HEK293 (cell line): ENCODE measurements around the gene KIF5A.
"Not testable (repeated sequence)": the region's sequence is repeated elsewhere in the genome, so short reads cannot be mapped to it uniquely, and the experiment has no call there.

Experiments
- CTCF ChIA-PET: fragments of 350-600 bp; formaldehyde crosslinking; extraction: SDS; loops from one replicate; lab custom pipeline; 2021; ENCODE audit warnings: antibody characterized with exemption; lab: Yijun Ruan, JAX
- POLR2A ChIA-PET: fragments of 300-600 bp; formaldehyde crosslinking; extraction: SDS; loops from one replicate; lab custom pipeline; 2020; ENCODE audit warnings: antibody characterized with exemption, inconsistent platforms; lab: Yijun Ruan, JAX
- H3K27ac ChIP-seq: fragments of 200-500 bp; sonication (Bioruptor generic); 2 replicates; pipeline ENCODE4 v1.5.1; 2014; ENCODE audit warnings: low read depth, low read length, control low read depth, inconsistent platforms; ENCODE audit errors: extremely low read depth
- H3K36me3 ChIP-seq, 2 experiments: fragments of 200-500 bp in 1 of 2; sonication (Bioruptor generic) in 1 of 2; 1 replicate in 1 of 2; 2 replicates in 1 of 2; pipeline ENCODE4 v1.5.1; 2014 to 2017; ENCODE audit warnings: inconsistent platforms in 2 of 2, low read length in 2 of 2; ENCODE audit not compliant: control insufficient read depth in 2 of 2, insufficient read depth in 1 of 2
- H3K4me1 ChIP-seq: fragments of 200-500 bp; sonication (Bioruptor generic); 2 replicates; pipeline ENCODE4 v1.5.1; 2014; ENCODE audit warnings: mild to moderate bottlenecking, low read length, inconsistent platforms; ENCODE audit not compliant: control insufficient read depth, insufficient read depth
- H3K4me3 ChIP-seq: 2 replicates; pipeline ENCODE4 v1.5.1; 2011; ENCODE audit warnings: low read depth, mild to moderate bottlenecking, control low read depth, low read length, moderate library complexity
- H3K9me3 ChIP-seq: fragments of 200-500 bp; sonication (Bioruptor generic); 2 replicates; pipeline ENCODE4 v1.5.1; 2014; ENCODE audit warnings: low read depth, low read length, inconsistent platforms; ENCODE audit not compliant: control insufficient read depth, insufficient read depth
- IKZF3 ChIP-seq: fragments of 450-650 bp; IDR thresholded peaks from 2 replicates; pipeline ENCODE4 v1.5.0; 2018; ENCODE audit warnings: missing biosample characterization, mild to moderate bottlenecking, missing genetic modification characterization, moderate library complexity
- KLF10 ChIP-seq: fragments of 450-650 bp; IDR thresholded peaks from 2 replicates; pipeline ENCODE4 v1.5.1; 2018; ENCODE audit warnings: missing biosample characterization, mild to moderate bottlenecking, missing genetic modification characterization
- SP7 ChIP-seq: fragments of 450-650 bp; formaldehyde crosslinking; IDR thresholded peaks from 2 replicates; pipeline ENCODE4 v1.5.1; 2016; ENCODE audit warnings: missing biosample characterization, missing genetic modification characterization
- ZEB2 ChIP-seq: fragments of 450-650 bp; formaldehyde crosslinking; IDR thresholded peaks from 2 replicates; pipeline ENCODE4 v1.5.1; 2016; ENCODE audit warnings: missing biosample characterization, missing genetic modification characterization
- ZFHX2 ChIP-seq: fragments of 450-650 bp; formaldehyde crosslinking; conservative IDR thresholded peaks from 2 replicates; pipeline ENCODE4 v1.5.1; 2016; ENCODE audit warnings: missing biosample characterization, missing genetic modification characterization
- ZNF157 ChIP-seq: fragments of 450-650 bp; formaldehyde crosslinking; IDR thresholded peaks from 2 replicates; pipeline ENCODE4 v1.5.1; 2016; ENCODE audit warnings: missing biosample characterization, missing genetic modification characterization
- ZNF175 ChIP-seq: fragments of 450-650 bp; formaldehyde crosslinking; IDR thresholded peaks from 2 replicates; pipeline ENCODE4 v1.5.1; 2016; ENCODE audit warnings: missing biosample characterization, missing genetic modification characterization
- ZNF184 ChIP-seq: fragments of 450-650 bp; IDR thresholded peaks from 2 replicates; pipeline ENCODE4 v1.5.1; 2018; ENCODE audit warnings: missing biosample characterization, mild to moderate bottlenecking, missing genetic modification characterization
- ZNF23 ChIP-seq: fragments of 450-650 bp; formaldehyde crosslinking; IDR thresholded peaks from 2 replicates; pipeline ENCODE4 v1.5.1; 2016; ENCODE audit warnings: missing biosample characterization, missing genetic modification characterization, borderline replicate concordance
- ZNF394 ChIP-seq: fragments of 450-650 bp; formaldehyde crosslinking; IDR thresholded peaks from 2 replicates; pipeline ENCODE4 v1.5.1; 2016; ENCODE audit warnings: missing biosample characterization, missing genetic modification characterization, mild to moderate bottlenecking, moderate library complexity, borderline replicate concordance
- ZNF558 ChIP-seq: fragments of 450-650 bp; formaldehyde crosslinking; IDR thresholded peaks from 2 replicates; pipeline ENCODE4 v1.5.1; 2016; ENCODE audit warnings: missing biosample characterization, missing genetic modification characterization
- ZNF596 ChIP-seq: fragments of 450-650 bp; IDR thresholded peaks from 2 replicates; pipeline ENCODE4 v1.5.0; 2018; ENCODE audit warnings: missing biosample characterization, mild to moderate bottlenecking, missing genetic modification characterization, moderate library complexity
- ZNF792 ChIP-seq: fragments of 450-650 bp; formaldehyde crosslinking; IDR thresholded peaks from 2 replicates; pipeline ENCODE4 v1.5.1; 2016; ENCODE audit warnings: missing biosample characterization, missing genetic modification characterization
- ZNF830 ChIP-seq: fragments of 450-650 bp; IDR thresholded peaks from 2 replicates; pipeline ENCODE4 v1.5.0; 2018; ENCODE audit warnings: missing biosample characterization, missing genetic modification characterization, low read depth, mild to moderate bottlenecking, moderate library complexity
- TF ChIP-seq, protein P1 (sequence below): fragments of 450-650 bp; formaldehyde crosslinking; IDR thresholded peaks from 2 replicates; pipeline ENCODE4; 2016; ENCODE audit warnings: missing biosample characterization, missing genetic modification characterization
- TF ChIP-seq, protein P2 (sequence below): fragments of 450-650 bp; formaldehyde crosslinking; IDR thresholded peaks from 2 replicates; pipeline ENCODE4 v1.5.1; 2017; ENCODE audit warnings: missing biosample characterization, missing genetic modification characterization
- TF ChIP-seq, protein P3 (sequence below): fragments of 450-650 bp; formaldehyde crosslinking; IDR thresholded peaks from 2 replicates; pipeline ENCODE4 v1.5.1; 2016; ENCODE audit warnings: missing biosample characterization, missing genetic modification characterization
- TF ChIP-seq, protein P4 (sequence below): fragments of 450-650 bp; formaldehyde crosslinking; IDR thresholded peaks from 2 replicates; pipeline ENCODE4 v1.5.1; 2016; ENCODE audit warnings: missing biosample characterization, missing genetic modification characterization
- TF ChIP-seq, protein P5 (sequence below): fragments of 450-650 bp; formaldehyde crosslinking; IDR thresholded peaks from 2 replicates; pipeline ENCODE4 v1.5.1; 2016; ENCODE audit warnings: missing biosample characterization, missing genetic modification characterization
- TF ChIP-seq, protein P6 (sequence below): fragments of 450-650 bp; formaldehyde crosslinking; IDR thresholded peaks from 2 replicates; pipeline ENCODE4 v1.5.1; 2016; ENCODE audit warnings: missing biosample characterization, missing genetic modification characterization

KIF5A gene

DNA sequence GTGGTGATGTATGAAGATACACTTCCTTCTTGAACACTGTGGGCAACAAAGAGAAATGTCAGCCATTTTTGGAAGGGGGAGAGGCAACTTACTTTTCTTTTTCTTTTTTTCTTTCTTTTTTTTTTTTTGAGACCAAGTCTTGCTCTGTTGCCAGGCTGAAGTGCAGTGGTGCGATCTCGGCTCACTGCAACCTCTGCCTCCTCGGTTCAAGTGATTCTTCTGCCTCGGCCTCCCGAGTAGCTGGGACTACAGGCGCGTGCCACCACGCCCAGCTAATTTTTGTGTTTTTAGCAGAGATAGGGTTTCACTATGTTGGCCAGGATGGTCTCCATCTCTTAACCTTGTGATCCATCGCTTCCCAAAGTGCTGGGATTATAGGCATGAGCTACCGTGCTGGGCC lies 32.1 kb upstream of the KIF5A start:
- H3K27ac ChIP-seq, H3K4me3 ChIP-seq: not testable (repeated sequence)

DNA sequence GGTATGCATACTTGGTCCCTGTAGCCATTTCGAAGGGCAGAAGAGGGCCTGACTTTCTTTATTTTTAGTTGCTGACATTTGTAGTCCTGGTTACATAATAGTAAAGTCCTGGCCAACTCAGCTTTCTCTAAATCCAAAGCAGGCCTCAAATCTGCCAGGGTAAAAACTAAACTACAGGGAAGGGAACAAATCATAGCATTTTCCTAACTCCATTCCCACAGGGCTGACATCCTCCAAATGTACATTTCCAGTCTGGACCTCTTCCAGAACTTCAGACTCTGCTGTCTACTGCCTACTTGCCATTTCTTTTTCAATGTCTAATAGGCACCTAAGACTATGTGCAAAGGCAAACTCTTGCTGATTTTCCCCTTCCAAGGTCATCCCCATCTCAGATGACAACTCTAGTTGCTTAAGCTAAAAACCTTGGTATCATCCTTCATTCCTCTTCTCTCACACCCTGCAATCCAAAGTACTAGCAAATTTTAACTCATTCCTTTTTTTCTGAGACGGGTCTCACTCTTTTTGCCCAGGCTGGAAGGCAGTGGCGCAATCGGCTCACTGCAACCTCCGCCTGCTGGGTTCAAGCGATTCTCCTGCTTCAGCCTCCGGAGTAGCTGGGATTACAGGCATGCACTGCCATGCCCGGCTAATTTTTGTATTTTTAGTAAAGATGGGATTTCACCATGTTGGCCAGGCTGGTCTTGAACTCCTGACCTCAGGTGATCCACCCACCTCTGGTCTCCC lies 31.5 kb upstream of the KIF5A start:
- peaks cover 29 to 58% of the 10 kb centered on the region in 2 experiments for H3K36me3 ChIP-seq
- CTCF ChIA-PET: interaction anchor here (0.6 to 1.6 kb wide), 3 partner anchors 19 to 66 kb away, joined by 3 to 5 read pairs (median 4); partner anchors contain the start of gene GLI1
- no peak for TF ChIP-seq SP7 (tag by site-specific recombination)
- TF ChIP-seq, protein P1, sequence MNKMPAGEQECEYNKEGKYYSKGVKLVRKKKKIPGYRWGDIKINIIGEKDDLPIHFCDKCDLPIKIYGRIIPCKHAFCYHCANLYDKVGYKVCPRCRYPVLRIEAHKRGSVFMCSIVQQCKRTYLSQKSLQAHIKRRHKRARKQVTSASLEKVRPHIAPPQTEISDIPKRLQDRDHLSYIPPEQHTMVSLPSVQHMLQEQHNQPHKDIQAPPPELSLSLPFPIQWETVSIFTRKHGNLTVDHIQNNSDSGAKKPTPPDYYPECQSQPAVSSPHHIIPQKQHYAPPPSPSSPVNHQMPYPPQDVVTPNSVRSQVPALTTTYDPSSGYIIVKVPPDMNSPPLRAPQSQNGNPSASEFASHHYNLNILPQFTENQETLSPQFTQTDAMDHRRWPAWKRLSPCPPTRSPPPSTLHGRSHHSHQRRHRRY (tag by site-specific recombination): no peak
- no peak for TF ChIP-seq ZNF596
- no peak for TF ChIP-seq ZNF23 (tag by site-specific recombination)
- TF ChIP-seq, protein P2, sequence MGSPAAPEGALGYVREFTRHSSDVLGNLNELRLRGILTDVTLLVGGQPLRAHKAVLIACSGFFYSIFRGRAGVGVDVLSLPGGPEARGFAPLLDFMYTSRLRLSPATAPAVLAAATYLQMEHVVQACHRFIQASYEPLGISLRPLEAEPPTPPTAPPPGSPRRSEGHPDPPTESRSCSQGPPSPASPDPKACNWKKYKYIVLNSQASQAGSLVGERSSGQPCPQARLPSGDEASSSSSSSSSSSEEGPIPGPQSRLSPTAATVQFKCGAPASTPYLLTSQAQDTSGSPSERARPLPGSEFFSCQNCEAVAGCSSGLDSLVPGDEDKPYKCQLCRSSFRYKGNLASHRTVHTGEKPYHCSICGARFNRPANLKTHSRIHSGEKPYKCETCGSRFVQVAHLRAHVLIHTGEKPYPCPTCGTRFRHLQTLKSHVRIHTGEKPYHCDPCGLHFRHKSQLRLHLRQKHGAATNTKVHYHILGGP (tag by site-specific recombination): no peak
- TF ChIP-seq, protein P3, sequence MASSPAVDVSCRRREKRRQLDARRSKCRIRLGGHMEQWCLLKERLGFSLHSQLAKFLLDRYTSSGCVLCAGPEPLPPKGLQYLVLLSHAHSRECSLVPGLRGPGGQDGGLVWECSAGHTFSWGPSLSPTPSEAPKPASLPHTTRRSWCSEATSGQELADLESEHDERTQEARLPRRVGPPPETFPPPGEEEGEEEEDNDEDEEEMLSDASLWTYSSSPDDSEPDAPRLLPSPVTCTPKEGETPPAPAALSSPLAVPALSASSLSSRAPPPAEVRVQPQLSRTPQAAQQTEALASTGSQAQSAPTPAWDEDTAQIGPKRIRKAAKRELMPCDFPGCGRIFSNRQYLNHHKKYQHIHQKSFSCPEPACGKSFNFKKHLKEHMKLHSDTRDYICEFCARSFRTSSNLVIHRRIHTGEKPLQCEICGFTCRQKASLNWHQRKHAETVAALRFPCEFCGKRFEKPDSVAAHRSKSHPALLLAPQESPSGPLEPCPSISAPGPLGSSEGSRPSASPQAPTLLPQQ (tag by site-specific recombination): no peak
- no peak for TF ChIP-seq ZNF792 (tag by site-specific recombination)
- no peak for TF ChIP-seq KLF10 (tag by site-specific recombination)
- TF ChIP-seq, protein P4, sequence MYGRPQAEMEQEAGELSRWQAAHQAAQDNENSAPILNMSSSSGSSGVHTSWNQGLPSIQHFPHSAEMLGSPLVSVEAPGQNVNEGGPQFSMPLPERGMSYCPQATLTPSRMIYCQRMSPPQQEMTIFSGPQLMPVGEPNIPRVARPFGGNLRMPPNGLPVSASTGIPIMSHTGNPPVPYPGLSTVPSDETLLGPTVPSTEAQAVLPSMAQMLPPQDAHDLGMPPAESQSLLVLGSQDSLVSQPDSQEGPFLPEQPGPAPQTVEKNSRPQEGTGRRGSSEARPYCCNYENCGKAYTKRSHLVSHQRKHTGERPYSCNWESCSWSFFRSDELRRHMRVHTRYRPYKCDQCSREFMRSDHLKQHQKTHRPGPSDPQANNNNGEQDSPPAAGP (tag by site-specific recombination): no peak
- no peak for TF ChIP-seq ZNF830 (tag by site-specific recombination)
- no peak for TF ChIP-seq ZNF184 (tag by site-specific recombination)
- 0 out of 2 replicates have a peak, but pooled peaks have one; percentile 7 for TF ChIP-seq ZFHX2
- TF ChIP-seq IKZF3: 0 out of 2 replicates have a peak, but pooled peaks have one; percentile 29
- TF ChIP-seq ZEB2 (tag by site-specific recombination): no peak
- TF ChIP-seq, protein P5, sequence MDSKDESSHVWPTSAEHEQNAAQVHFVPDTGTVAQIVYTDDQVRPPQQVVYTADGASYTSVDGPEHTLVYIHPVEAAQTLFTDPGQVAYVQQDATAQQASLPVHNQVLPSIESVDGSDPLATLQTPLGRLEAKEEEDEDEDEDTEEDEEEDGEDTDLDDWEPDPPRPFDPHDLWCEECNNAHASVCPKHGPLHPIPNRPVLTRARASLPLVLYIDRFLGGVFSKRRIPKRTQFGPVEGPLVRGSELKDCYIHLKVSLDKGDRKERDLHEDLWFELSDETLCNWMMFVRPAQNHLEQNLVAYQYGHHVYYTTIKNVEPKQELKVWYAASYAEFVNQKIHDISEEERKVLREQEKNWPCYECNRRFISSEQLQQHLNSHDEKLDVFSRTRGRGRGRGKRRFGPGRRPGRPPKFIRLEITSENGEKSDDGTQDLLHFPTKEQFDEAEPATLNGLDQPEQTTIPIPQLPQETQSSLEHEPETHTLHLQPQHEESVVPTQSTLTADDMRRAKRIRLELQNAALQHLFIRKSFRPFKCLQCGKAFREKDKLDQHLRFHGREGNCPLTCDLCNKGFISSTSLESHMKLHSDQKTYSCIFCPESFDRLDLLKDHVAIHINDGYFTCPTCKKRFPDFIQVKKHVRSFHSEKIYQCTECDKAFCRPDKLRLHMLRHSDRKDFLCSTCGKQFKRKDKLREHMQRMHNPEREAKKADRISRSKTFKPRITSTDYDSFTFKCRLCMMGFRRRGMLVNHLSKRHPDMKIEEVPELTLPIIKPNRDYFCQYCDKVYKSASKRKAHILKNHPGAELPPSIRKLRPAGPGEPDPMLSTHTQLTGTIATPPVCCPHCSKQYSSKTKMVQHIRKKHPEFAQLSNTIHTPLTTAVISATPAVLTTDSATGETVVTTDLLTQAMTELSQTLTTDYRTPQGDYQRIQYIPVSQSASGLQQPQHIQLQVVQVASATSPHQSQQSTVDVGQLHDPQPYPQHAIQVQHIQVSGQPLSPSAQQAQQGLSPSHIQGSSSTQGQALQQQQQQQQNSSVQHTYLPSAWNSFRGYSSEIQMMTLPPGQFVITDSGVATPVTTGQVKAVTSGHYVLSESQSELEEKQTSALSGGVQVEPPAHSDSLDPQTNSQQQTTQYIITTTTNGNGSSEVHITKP: 0 out of 2 replicates have a peak, but pooled peaks have one; percentile 9
- TF ChIP-seq ZNF157 (tag by site-specific recombination): no peak
- peak; percentile 65; the same call in 1 of the 2 replicates for TF ChIP-seq ZNF394 (tag by site-specific recombination)
- TF ChIP-seq ZNF558 (tag by site-specific recombination): no peak
- no peak for TF ChIP-seq ZNF175 (tag by site-specific recombination)
- no peaks in the 10 kb centered on the region for H3K9me3 ChIP-seq
- POLR2A ChIA-PET: interaction anchor here (1.4 kb wide), 1 partner anchor 8 kb away, joined by 4 read pairs; no protein-coding TSS in a partner anchor
- no peak overlapping the region for H3K4me3 ChIP-seq
- peaks cover 13% of the 10 kb centered on the region for H3K4me1 ChIP-seq
- H3K27ac ChIP-seq: no peak overlapping the region

More for the DNA sequence above, 32.1 kb upstream of the KIF5A start:
- TF ChIP-seq ZEB2 (tag by site-specific recombination): peak; percentile 21; the same call in 1 of the 2 replicates
- TF ChIP-seq, protein P6, sequence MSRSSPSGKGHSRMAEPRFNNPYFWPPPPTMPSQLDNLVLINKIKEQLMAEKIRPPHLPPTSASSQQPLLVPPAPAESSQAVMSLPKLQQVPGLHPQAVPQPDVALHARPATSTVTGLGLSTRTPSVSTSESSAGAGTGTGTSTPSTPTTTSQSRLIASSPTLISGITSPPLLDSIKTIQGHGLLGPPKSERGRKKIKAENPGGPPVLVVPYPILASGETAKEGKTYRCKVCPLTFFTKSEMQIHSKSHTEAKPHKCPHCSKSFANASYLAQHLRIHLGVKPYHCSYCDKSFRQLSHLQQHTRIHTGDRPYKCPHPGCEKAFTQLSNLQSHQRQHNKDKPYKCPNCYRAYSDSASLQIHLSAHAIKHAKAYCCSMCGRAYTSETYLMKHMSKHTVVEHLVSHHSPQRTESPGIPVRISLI: peak; percentile 59; the same call in 1 of the 2 replicates
- Histone ChIP-seq H3K4me1 (peaks cover 13% of the 10 kb centered on the region), H3K36me3 (peaks cover 36 to 64% of the 10 kb centered on the region in 2 experiments)
- ChIA-PET POLR2A (interaction anchor here (1.4 to 2.4 kb wide), 2 partner anchors 9 to 14 kb away, joined by 4 to 15 read pairs; no protein-coding TSS in a partner anchor), CTCF (interaction anchor here (1.6 kb wide), 1 partner anchor 59 kb away, joined by 4 read pairs; the partner anchor contains the start of gene GLI1)
- H3K9me3 ChIP-seq: not testable (repeated sequence)
